ENCODE results near the gene SIN3A.

SIN3A gene

GRCh38 chr15:75361361-75361988, 90.0 kb downstream of the SIN3A start:
- Histone ChIP-seq H3K9me3 (ENCODE audit: insufficient read depth, low read length) (no peaks in the 10 kb centered on the region), H3K9ac (ENCODE audit: low read length) (no peak overlapping the region), H3K4me3 (ENCODE audit: insufficient read depth, low read length, poor library complexity, severe bottlenecking) (no peak overlapping the region), H3K79me2 (ENCODE audit: insufficient read depth, low read length) (no peaks in the 10 kb centered on the region), H3K36me3 (ENCODE audit: low read length) (no peaks in the 10 kb centered on the region), H4K20me1 (ENCODE audit: low read depth, low read length) (no peaks in the 10 kb centered on the region), H3K27ac (ENCODE audit: low read depth, low read length) (no peak overlapping the region), H3F3A (ENCODE audit: insufficient read depth) (no peaks in the 10 kb centered on the region), H3K4me2 (ENCODE audit: low read depth, low read length, poor library complexity, severe bottlenecking) (no peak overlapping the region), H3K27me3 (ENCODE audit: low read length) (no peaks in the 10 kb centered on the region), H2AFZ (ENCODE audit: low read depth, low read length, severe bottlenecking) (no peak overlapping the region), H3K9me2 (replicated peaks; ENCODE audit: insufficient read depth, low read length) (no peaks in the 10 kb centered on the region)
- TF ChIP-seq, protein P1, sequence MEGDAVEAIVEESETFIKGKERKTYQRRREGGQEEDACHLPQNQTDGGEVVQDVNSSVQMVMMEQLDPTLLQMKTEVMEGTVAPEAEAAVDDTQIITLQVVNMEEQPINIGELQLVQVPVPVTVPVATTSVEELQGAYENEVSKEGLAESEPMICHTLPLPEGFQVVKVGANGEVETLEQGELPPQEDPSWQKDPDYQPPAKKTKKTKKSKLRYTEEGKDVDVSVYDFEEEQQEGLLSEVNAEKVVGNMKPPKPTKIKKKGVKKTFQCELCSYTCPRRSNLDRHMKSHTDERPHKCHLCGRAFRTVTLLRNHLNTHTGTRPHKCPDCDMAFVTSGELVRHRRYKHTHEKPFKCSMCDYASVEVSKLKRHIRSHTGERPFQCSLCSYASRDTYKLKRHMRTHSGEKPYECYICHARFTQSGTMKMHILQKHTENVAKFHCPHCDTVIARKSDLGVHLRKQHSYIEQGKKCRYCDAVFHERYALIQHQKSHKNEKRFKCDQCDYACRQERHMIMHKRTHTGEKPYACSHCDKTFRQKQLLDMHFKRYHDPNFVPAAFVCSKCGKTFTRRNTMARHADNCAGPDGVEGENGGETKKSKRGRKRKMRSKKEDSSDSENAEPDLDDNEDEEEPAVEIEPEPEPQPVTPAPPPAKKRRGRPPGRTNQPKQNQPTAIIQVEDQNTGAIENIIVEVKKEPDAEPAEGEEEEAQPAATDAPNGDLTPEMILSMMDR (IDR thresholded peaks at IDR 0.05; ENCODE audit: insufficient read depth, low read length, poor library complexity, severe bottlenecking), result no peak
- TF ChIP-seq EZH2phosphoT487 (conservative IDR thresholded peaks at IDR 0.05; ENCODE audit: low read length), result no peak

DNA sequence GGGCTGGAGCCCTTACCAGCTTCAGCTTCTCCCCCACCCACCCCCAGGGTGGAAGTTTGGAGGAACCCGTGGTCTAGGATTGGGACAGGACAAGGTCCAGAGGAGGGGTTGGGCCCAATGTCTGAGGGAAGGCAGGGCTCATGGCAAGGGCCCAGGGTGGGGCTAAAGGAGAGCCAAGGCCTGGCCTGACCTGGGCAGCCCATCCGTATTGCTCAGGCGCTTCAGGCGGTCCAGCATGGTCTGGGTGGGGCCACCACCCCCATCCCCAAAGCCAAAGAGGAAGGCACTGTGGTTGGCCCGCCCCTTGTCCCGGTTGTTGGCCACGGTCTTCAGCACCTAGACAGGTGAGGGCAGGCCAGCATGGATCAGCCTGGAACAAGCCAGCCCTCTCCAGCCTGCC, 90.6 kb downstream of the SIN3A start:
- no peaks in the 10 kb centered on the region for H3K79me2 ChIP-seq (ENCODE audit: insufficient read depth, low read length)
- TF ChIP-seq, protein P1 (IDR thresholded peaks at IDR 0.05; ENCODE audit: insufficient read depth, low read length, poor library complexity, severe bottlenecking), result no peak
- TF ChIP-seq EZH2phosphoT487 (conservative IDR thresholded peaks at IDR 0.05; ENCODE audit: low read length), result no peak
- H3K27ac ChIP-seq (ENCODE audit: low read depth, low read length), result no peak overlapping the region
- H3K4me3 ChIP-seq (ENCODE audit: insufficient read depth, low read length, poor library complexity, severe bottlenecking), result no peak overlapping the region
- H3F3A ChIP-seq (ENCODE audit: insufficient read depth), result no peaks in the 10 kb centered on the region
- H2AFZ ChIP-seq (ENCODE audit: low read depth, low read length, severe bottlenecking), result no peak overlapping the region
- no peaks in the 10 kb centered on the region for H3K9me2 ChIP-seq (replicated peaks; ENCODE audit: insufficient read depth, low read length)
- H3K4me2 ChIP-seq (ENCODE audit: low read depth, low read length, poor library complexity, severe bottlenecking), result no peak overlapping the region
- H3K36me3 ChIP-seq (ENCODE audit: low read length), result no peaks in the 10 kb centered on the region
- H4K20me1 ChIP-seq (ENCODE audit: low read depth, low read length), result no peaks in the 10 kb centered on the region
- H3K9me3 ChIP-seq (ENCODE audit: insufficient read depth, low read length), result no peaks in the 10 kb centered on the region
- H3K9ac ChIP-seq (ENCODE audit: low read length), result no peak overlapping the region
- no peaks in the 10 kb centered on the region for H3K27me3 ChIP-seq (ENCODE audit: low read length)

DNA sequence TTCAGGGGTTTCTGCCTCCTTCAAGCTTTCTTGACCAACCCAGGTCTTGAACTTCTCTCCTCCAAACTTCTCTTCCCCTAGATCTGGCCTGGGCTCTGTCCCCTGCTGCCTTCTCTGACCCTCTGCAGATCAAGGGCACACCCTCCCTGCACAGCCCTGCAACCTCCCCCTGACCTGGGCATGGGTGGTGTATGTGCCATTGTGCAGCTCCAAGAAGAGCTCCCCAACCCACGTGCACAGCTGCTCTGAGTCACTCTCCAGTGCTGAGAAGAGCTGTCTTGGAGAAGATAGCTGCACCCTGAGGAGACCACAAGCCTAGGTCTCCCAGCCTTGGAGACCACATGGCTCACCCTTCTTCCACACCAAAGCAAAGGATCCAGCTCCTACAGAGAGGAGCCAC, 91.1 kb downstream of the SIN3A start:
- no peaks in the 10 kb centered on the region for H3K79me2 ChIP-seq (ENCODE audit: insufficient read depth, low read length)
- H3K27me3 ChIP-seq (ENCODE audit: low read length), result no peaks in the 10 kb centered on the region
- no peak overlapping the region for H3K4me2 ChIP-seq (ENCODE audit: low read depth, low read length, poor library complexity, severe bottlenecking)
- H2AFZ ChIP-seq (ENCODE audit: low read depth, low read length, severe bottlenecking), result no peak overlapping the region
- TF ChIP-seq, protein P1 (IDR thresholded peaks at IDR 0.05; ENCODE audit: insufficient read depth, low read length, poor library complexity, severe bottlenecking), result no peak
- TF ChIP-seq EZH2phosphoT487 (conservative IDR thresholded peaks at IDR 0.05; ENCODE audit: low read length), result no peak
- no peak overlapping the region for H3K4me3 ChIP-seq (ENCODE audit: insufficient read depth, low read length, poor library complexity, severe bottlenecking)
- no peaks in the 10 kb centered on the region for H3K9me2 ChIP-seq (replicated peaks; ENCODE audit: insufficient read depth, low read length)
- no peaks in the 10 kb centered on the region for H3K36me3 ChIP-seq (ENCODE audit: low read length)
- H3K9me3 ChIP-seq (ENCODE audit: insufficient read depth, low read length), result no peaks in the 10 kb centered on the region
- no peaks in the 10 kb centered on the region for H4K20me1 ChIP-seq (ENCODE audit: low read depth, low read length)
- no peaks in the 10 kb centered on the region for H3F3A ChIP-seq (ENCODE audit: insufficient read depth)
- H3K27ac ChIP-seq (ENCODE audit: low read depth, low read length), result no peak overlapping the region
- H3K9ac ChIP-seq (ENCODE audit: low read length), result no peak overlapping the region
